Esophagus squamous epithelium (tissue), 5 donors: ENCODE results near the gene ADAMTS12. TPM values are rescaled to one million over a fixed set of nuclear protein-coding genes. Genes with fewer than 3 reads are reported as not detected.

Experiments used
- DNase-seq: peaks from one replicate; lab custom pipeline; 2025; lab: John Stamatoyannopoulos, UW
- H3K27ac ChIP-seq, 4 donors: fragments of 200-600 bp; sonication (generic); one replicate each; pipeline ENCODE4 v1.5.1; 2016 to 2019; ENCODE audit warnings: mild to moderate bottlenecking in 1 of 4
- H3K27me3 ChIP-seq, 4 donors: fragments of 200-600 bp; sonication (generic); 1 replicate in 3 of 4; 2 replicates in 1 of 4; pipeline versions ENCODE4 v1.5.1 to v1.6.0; 2017 to 2021; ENCODE audit warnings: antibody characterized with exemption in 1 of 4
- H3K36me3 ChIP-seq, 3 donors: fragments of 200-600 bp; sonication (generic); one replicate each; pipeline ENCODE4 v1.5.1; 2016 to 2019
- H3K4me1 ChIP-seq, 3 donors: fragments of 200-600 bp; sonication (generic); one replicate each; pipeline ENCODE4 v1.5.1; 2017 to 2019
- H3K4me3 ChIP-seq, 4 donors: fragments of 200-600 bp; sonication (generic); 1 replicate in 3 of 4; 2 replicates in 1 of 4; pipeline ENCODE4 v1.5.1; 2016 to 2019; ENCODE audit warnings: mild to moderate bottlenecking in 2 of 4, moderate library complexity in 1 of 4
- H3K9me3 ChIP-seq, 3 donors: fragments of 200-600 bp; sonication (generic); one replicate each; pipeline ENCODE4 v1.5.1; 2016 to 2019
- POLR2A ChIP-seq, 4 donors: fragments of 450-650 bp; IDR thresholded peaks; one replicate each; pipeline ENCODE4 v1.6.1; 2017; ENCODE audit warnings: antibody characterized with exemption in 4 of 4, mild to moderate bottlenecking in 4 of 4, moderate library complexity in 3 of 4
- WGBS, 2 donors: methylation state at CpG; one replicate each; pipeline ENCODE4 v1.1.5; 2018; 5-methylcytosine and 5-hydroxymethylcytosine counted together
- intact Hi-C: fragments of 100-400 bp; cut with DNase I; formaldehyde crosslinking; loops from one replicate; pipeline ENCODE4 v1.15.0; 2022
- small RNA-seq, 4 donors: library from RNA; depleted of rRNA; stranded (forward); fragments of <200 nt; gene quantifications; one replicate each; pipeline ENCODE3, GENCODE V24; 2016
- total RNA-seq, 4 donors: library from RNA; depleted of rRNA; stranded (reverse); fragments of >200 nt; gene quantifications; one replicate each; pipeline ENCODE4 v1.1.0, GENCODE V29; 2016
- TF ChIP-seq, protein P1 (sequence below), 6 experiments: fragments of 450-650 bp in 4 of 6; fragments of 200-600 bp in 2 of 6; sonication (generic) in 2 of 6; IDR thresholded peaks; one replicate each; pipeline ENCODE4 v1.5.1; 2016 to 2019; ENCODE audit warnings: antibody characterized with exemption in 6 of 6, mild to moderate bottlenecking in 4 of 6, moderate library complexity in 4 of 6
- donor health status: DM: yes; HTN: yes; CAD: no.

ADAMTS12 gene
- total RNA-seq, 4 donors from 2014 or later: 0.73 to 1.3 (median 0.76) TPM; not detected in 1

DNA sequence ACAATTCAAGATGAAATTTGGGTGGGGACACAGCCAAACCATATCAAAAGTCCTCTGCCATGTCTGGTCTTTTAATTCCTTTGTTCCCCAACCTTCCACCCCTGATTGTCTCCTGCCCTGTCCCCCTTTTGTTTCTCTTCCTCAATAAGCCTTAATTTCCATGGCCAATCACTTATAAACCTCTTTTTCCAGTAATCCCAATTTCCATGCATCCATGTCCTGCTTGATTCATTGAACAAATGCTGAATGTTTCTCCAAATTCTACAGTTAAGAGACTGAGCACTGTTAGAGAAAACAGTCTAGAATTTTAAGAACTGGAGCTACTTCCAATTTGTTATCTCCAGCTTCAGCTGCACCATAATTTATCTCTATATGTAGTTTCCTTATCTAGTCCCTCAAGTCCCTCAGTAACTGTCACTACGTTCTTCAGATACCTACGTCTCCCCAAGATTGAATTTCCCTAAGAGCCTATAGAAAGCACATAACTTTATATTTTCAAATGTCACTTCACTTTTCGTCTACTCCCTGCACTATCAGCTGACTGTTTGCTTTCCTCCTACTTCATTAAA is 416.8 kb downstream of the ADAMTS12 start:
- intact Hi-C loops: no loop called here
- H3K9me3 ChIP-seq: no peaks in the 10 kb centered on the region
- 96 to 100% methylated on average over 3 of the region's 3 CpGs for WGBS, 2 donors
- H3K4me1 ChIP-seq: no peaks in the 10 kb centered on the region
- TF ChIP-seq POLR2A (IDR thresholded peaks at IDR 0.05): no peak
- TF ChIP-seq, protein P1, sequence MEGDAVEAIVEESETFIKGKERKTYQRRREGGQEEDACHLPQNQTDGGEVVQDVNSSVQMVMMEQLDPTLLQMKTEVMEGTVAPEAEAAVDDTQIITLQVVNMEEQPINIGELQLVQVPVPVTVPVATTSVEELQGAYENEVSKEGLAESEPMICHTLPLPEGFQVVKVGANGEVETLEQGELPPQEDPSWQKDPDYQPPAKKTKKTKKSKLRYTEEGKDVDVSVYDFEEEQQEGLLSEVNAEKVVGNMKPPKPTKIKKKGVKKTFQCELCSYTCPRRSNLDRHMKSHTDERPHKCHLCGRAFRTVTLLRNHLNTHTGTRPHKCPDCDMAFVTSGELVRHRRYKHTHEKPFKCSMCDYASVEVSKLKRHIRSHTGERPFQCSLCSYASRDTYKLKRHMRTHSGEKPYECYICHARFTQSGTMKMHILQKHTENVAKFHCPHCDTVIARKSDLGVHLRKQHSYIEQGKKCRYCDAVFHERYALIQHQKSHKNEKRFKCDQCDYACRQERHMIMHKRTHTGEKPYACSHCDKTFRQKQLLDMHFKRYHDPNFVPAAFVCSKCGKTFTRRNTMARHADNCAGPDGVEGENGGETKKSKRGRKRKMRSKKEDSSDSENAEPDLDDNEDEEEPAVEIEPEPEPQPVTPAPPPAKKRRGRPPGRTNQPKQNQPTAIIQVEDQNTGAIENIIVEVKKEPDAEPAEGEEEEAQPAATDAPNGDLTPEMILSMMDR (IDR thresholded peaks at IDR 0.05): no peak
- DNase-seq: no peak
- H3K36me3 ChIP-seq: peaks cover 0 to 80% (median 9%) of the 10 kb centered on the region in 3 donors
- H3K27me3 ChIP-seq: no peaks in the 10 kb centered on the region
- no peak overlapping the region for H3K27ac ChIP-seq
- H3K4me3 ChIP-seq: no peak overlapping the region

DNA sequence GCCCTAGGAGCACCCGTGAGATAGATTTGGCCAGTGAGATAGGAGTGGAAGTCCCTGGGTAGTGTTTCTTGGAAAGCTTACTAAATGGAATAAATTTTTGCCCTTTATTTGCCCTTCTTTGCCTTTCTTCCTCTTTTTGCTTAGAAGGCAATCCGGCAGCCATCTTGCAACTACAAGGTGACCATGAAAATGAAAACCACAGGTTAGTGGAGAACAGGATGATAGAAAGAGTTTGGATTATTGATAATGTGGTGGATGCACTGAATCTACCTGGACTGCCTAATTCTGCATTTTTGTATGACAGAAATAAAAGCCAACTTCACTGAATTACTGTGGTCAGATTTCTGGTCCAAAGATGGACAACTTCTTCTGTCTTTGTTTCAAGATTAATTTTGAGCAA is 417.8 kb downstream of the ADAMTS12 start:
- Histone ChIP-seq H3K27me3 (no peaks in the 10 kb centered on the region), H3K4me1 (no peaks in the 10 kb centered on the region), H3K9me3 (no peaks in the 10 kb centered on the region), H3K36me3 (peaks cover 0 to 90% (median 11%) of the 10 kb centered on the region in 3 donors), H3K27ac (no peak overlapping the region), H3K4me3 (no peak overlapping the region)
- no peak for TF ChIP-seq POLR2A (IDR thresholded peaks at IDR 0.05)
- TF ChIP-seq, protein P1 (IDR thresholded peaks at IDR 0.05): no peak
- DNase-seq: no peak
- 100% methylated on average over 2 of the region's 2 CpGs for WGBS, 2 donors
- intact Hi-C loops: no loop called here

Small RNA genes within 50 kb of the gene (small RNA-seq; reads per million reads assigned to genes)
- 0 reads per million in 4 donors for gene RNU6-923P

Other genes starting within 250 kb of the ADAMTS12 start
- not detected for gene RXFP3, start 44.4 kb upstream of the ADAMTS12 start, total RNA-seq
- under 1 TPM in 1 of 4 donors, not detected in 3; 0.19 TPM for gene SLC45A2, start 92.7 kb upstream of the ADAMTS12 start, total RNA-seq
- gene AMACR, start 116.1 kb upstream of the ADAMTS12 start, total RNA-seq: 10 to 100 TPM in 3 of 4 donors, 1 to 10 TPM in 1; 5.4 to 21.5 (median 15.5) TPM
- gene C1QTNF3, start 151.2 kb upstream of the ADAMTS12 start, total RNA-seq: 1 to 10 TPM in 3 of 4 donors, under 1 TPM in 1; 0.53 to 5.1 (median 1.6) TPM